ENCODE results near the gene ADAM15. TPM values are rescaled to one million over a fixed set of nuclear protein-coding genes. Genes with fewer than 3 reads are reported as not detected.

The ADAM15 gene
- total and polyA plus RNA-seq, 2 of the 8 experiments (the other 6 are each of a cell fraction or from before 2014, with no cell fraction given) = 32.9 to 37.6 TPM

GRCh38 chr1:155039308-155039669, 11.8 kb upstream of the ADAM15 start:
- no peaks in the 10 kb centered on the region for H3K23me2 ChIP-seq (ENCODE audit: low read depth, low read length)
- H3K14ac ChIP-seq (ENCODE audit: insufficient read length) = no peak overlapping the region
- H3K27ac ChIP-seq (ENCODE audit: low read depth, low read length) = no peak overlapping the region
- no peak overlapping the region for H2BK5ac ChIP-seq (ENCODE audit: low read depth, low read length)
- FAIRE-seq = no peak
- no peaks in the 10 kb centered on the region for H3K36me3 ChIP-seq (ENCODE audit: control insufficient read depth in 2 of 4, insufficient read depth in 4 of 4, low read length in 3 of 4)
- no peak overlapping the region for H3K4me2 ChIP-seq (ENCODE audit: insufficient read depth in 1 of 2, low read depth in 2 of 2, low read length in 2 of 2)
- no peak overlapping the region for H4K8ac ChIP-seq (ENCODE audit: extremely low read depth, insufficient read depth, low read length)
- no peak overlapping the region for H4K5ac ChIP-seq (ENCODE audit: insufficient read length, low read depth, low read length)
- no peaks in the 10 kb centered on the region for H4K20me1 ChIP-seq (replicated peaks in 1 of 2; ENCODE audit: control insufficient read depth in 1 of 2, insufficient read depth in 2 of 2, low read length in 2 of 2)
- H3K23ac ChIP-seq (ENCODE audit: insufficient read length) = no peak overlapping the region
- no peaks in the 10 kb centered on the region for H3K79me2 ChIP-seq (ENCODE audit: control insufficient read depth in 1 of 2, insufficient read depth in 2 of 2, low read length in 2 of 2)
- H3K18ac ChIP-seq (ENCODE audit: extremely low read depth, low read length) = no peak overlapping the region
- no peak for DNase-seq (ENCODE audit: low read depth in 1 of 2, low spot score in 2 of 2)
- no peaks in the 10 kb centered on the region for H3K4me1 ChIP-seq (replicated peaks in 1 of 4; ENCODE audit: control insufficient read depth in 3 of 4, insufficient read depth in 4 of 4, low read length in 3 of 4)
- no peak overlapping the region for H3K56ac ChIP-seq (replicated peaks; ENCODE audit: insufficient read length, low read depth, low read length)
- peak overlapping the region; percentile 63; the same call in 1 of the 2 replicates for H2BK15ac ChIP-seq (ENCODE audit: low read length)
- H2BK20ac ChIP-seq (ENCODE audit: low read length) = no peak overlapping the region
- 76% methylated on average over 4 of the region's 4 CpGs; no CpG with 5 or more reads in 1 of the 2 experiments for WGBS, 2 experiments (ENCODE audit: extremely low coverage in 1 of 2, insufficient coverage in 1 of 2, insufficient read length in 1 of 2, insufficient replicate concordance in 2 of 2, low coverage in 1 of 2, low lambda C conversion rate in 2 of 2, missing lambda C conversion rate in 1 of 2)
- no peaks in the 10 kb centered on the region; the same call in 1 of the 2 replicates for H3K79me1 ChIP-seq (ENCODE audit: low read depth, low read length)
- no peaks in the 10 kb centered on the region for H3K9me3 ChIP-seq (ENCODE audit: insufficient read depth in 2 of 2, low read depth in 1 of 2, low read length in 1 of 2)
- no peak overlapping the region for H3K9ac ChIP-seq (replicated peaks in 1 of 4; ENCODE audit: extremely low read depth in 1 of 4, low read depth in 3 of 4, low read length in 3 of 4)
- no peak overlapping the region for H4K91ac ChIP-seq (replicated peaks; ENCODE audit: insufficient read length, low read length)
- H2AK5ac ChIP-seq (ENCODE audit: low read depth, low read length) = no peak overlapping the region
- ChIA-PET CTCF (ENCODE audit: partially characterized antibody) (interaction anchor here (1.2 to 32.4 kb wide), 9 partner anchors 8 to 52 kb away, joined by 3 to 907 read pairs (median 11); partner anchors contain the start of genes ADAM15, DCST1, DCST2 and EFNA3), POLR2A (ENCODE audit: partially characterized antibody) (interaction anchor here (1.6 to 8.8 kb wide), 2 partner anchors 19 to 26 kb away, joined by 3 to 60 read pairs; no protein-coding TSS in a partner anchor)
- peaks cover 0 to 2% (median 0%) of the 10 kb centered on the region in 4 experiments; a peak in 3 of 7 replicates for H3K27me3 ChIP-seq (replicated peaks in 1 of 4; ENCODE audit: control insufficient read depth in 3 of 4, extremely low read depth in 1 of 4, insufficient read depth in 3 of 4, low read length in 3 of 4)
- TF ChIP-seq SIN3A (conservative IDR thresholded peaks at IDR 0.05 in 1 of 2, IDR thresholded peaks at IDR 0.05 in 1 of 2; ENCODE audit: low read depth in 1 of 2, low read length in 2 of 2) = no peak
- TF ChIP-seq HDAC6 (IDR thresholded peaks at IDR 0.05; ENCODE audit: low read depth, low read length) = no peak
- TF ChIP-seq TAF7 (optimal IDR thresholded peaks at IDR 0.05; ENCODE audit: borderline replicate concordance, low read depth, low read length) = no peak
- no peak for TF ChIP-seq EGR1 (IDR thresholded peaks at IDR 0.05; ENCODE audit: borderline replicate concordance, low read depth, low read length)
- TF ChIP-seq RXRA (IDR thresholded peaks at IDR 0.05; ENCODE audit: insufficient read depth, low read depth, low read length) = no peak
- no peak for TF ChIP-seq SIRT6 (IDR thresholded peaks at IDR 0.05; ENCODE audit: low read length)
- TF ChIP-seq E2F6 (IDR thresholded peaks at IDR 0.05) = no peak
- no peak for TF ChIP-seq KDM4A (IDR thresholded peaks at IDR 0.05; ENCODE audit: low read depth, low read length, severe bottlenecking)
- no peak overlapping the region for H2AFZ ChIP-seq (ENCODE audit: low read length)
- no peak overlapping the region for H2BK12ac ChIP-seq (ENCODE audit: low read depth, low read length)
- H3K4ac ChIP-seq (replicated peaks; ENCODE audit: insufficient read length, low read depth, low read length) = no peak overlapping the region
- H3K4me3 ChIP-seq (ENCODE audit: extremely low read depth in 1 of 4, insufficient read depth in 2 of 4, low read depth in 3 of 4, low read length in 4 of 4) = no peak overlapping the region
- no peak overlapping the region for H2BK120ac ChIP-seq (replicated peaks; ENCODE audit: low read depth, low read length)

All from H1 (cell line).